Transverse colon (tissue), 4 donors: Measurements from ENCODE around the gene ASIP. TPM values are rescaled to one million over a fixed set of nuclear protein-coding genes. Genes with fewer than 3 reads are reported as not detected.
"Not testable (repeated sequence)": the region's sequence is repeated elsewhere in the genome, so short reads cannot be mapped to it uniquely, and the experiment has no call there.

Experiments used
- DNase-seq: peaks from one replicate; pipeline ENCODE4 v3.0.0-alpha.2; 2019
- H3K27ac ChIP-seq, 4 donors: fragments of 200-600 bp; sonication (generic); 2 replicates each; pipeline ENCODE4 v1.5.1; 2016 to 2018; ENCODE audit warnings: inconsistent platforms in 4 of 4
- H3K27me3 ChIP-seq: fragments of 200-600 bp; sonication (generic); 2 replicates; pipeline ENCODE4 v1.5.1; 2017; ENCODE audit warnings: inconsistent platforms
- H3K36me3 ChIP-seq, 4 donors: fragments of 200-600 bp; sonication (generic); 2 replicates each; pipeline ENCODE4 v1.5.1; 2017 to 2019; ENCODE audit warnings: inconsistent platforms in 4 of 4
- H3K4me1 ChIP-seq, 4 donors: fragments of 200-600 bp; sonication (generic); 2 replicates each; pipeline ENCODE4 v1.5.1; 2017 to 2020; ENCODE audit warnings: inconsistent platforms in 4 of 4
- H3K4me3 ChIP-seq, 4 donors: fragments of 200-600 bp; sonication (generic); 1 replicate in 1 of 4; 2 replicates in 3 of 4; pipeline versions ENCODE4 v1.5.1 to v1.6.1; 2017 to 2019; ENCODE audit warnings: inconsistent platforms in 4 of 4
- H3K9me3 ChIP-seq, 2 donors: fragments of 200-600 bp; sonication (generic); 2 replicates each; pipeline ENCODE4 v1.5.1; 2017 to 2019; ENCODE audit warnings: inconsistent platforms in 2 of 2
- CTCF ChIP-seq, 5 experiments: fragments of 200-600 bp in 3 of 5; fragments of 450-650 bp in 2 of 5; sonication (generic) in 3 of 5; IDR thresholded peaks; 1 replicate in 2 of 5; 2 replicates in 3 of 5; pipeline ENCODE4 v1.5.1; 2016 to 2017; ENCODE audit warnings: antibody characterized with exemption in 5 of 5, inconsistent platforms in 3 of 5, mild to moderate bottlenecking in 2 of 5, moderate library complexity in 1 of 5
- EP300 ChIP-seq: sonication (generic); formaldehyde crosslinking; IDR thresholded peaks from one replicate; pipeline ENCODE4 v1.6.1; 2017; ENCODE audit warnings: antibody characterized with exemption, low read depth
- POLR2A ChIP-seq: fragments of 450-650 bp; IDR thresholded peaks from one replicate; pipeline ENCODE4 v1.6.1; 2016; ENCODE audit warnings: antibody characterized with exemption, mild to moderate bottlenecking, moderate library complexity
- POLR2AphosphoS5 ChIP-seq, 3 donors: sonication (generic); formaldehyde crosslinking; IDR thresholded peaks; one replicate each; pipeline ENCODE4 v1.6.1; 2016; ENCODE audit warnings: antibody characterized with exemption in 3 of 3
- WGBS, 2 donors: methylation state at CpG; one replicate each; pipeline ENCODE4 v1.1.5; 2018; ENCODE audit warnings: low coverage in 1 of 2; 5-methylcytosine and 5-hydroxymethylcytosine counted together
- in situ Hi-C, 4 donors: fragments of 200-750 bp; cut with MboI; loops; one replicate each; pipeline versions ENCODE4 v1.15.0 to v1.15.1; 2017; ENCODE audit warnings: low sequenced_read_pairs in 3 of 4, low pct_ligation_motif_present in 1 of 4, low pct_unique_long_range_greater_than_20kb in 1 of 4
- intact Hi-C: fragments of 100-400 bp; cut with DNase I; formaldehyde crosslinking; loops from one replicate; pipeline ENCODE4 v1.15.1; 2023; ENCODE audit warnings: low total_unique reads
- total RNA-seq, 4 donors: library from RNA; depleted of rRNA; stranded (reverse); fragments of >200 nt; gene quantifications; one replicate each; pipeline ENCODE4 v1.1.0, GENCODE V29; 2016

ASIP gene
- total RNA-seq, 4 donors from 2014 or later: not detected

- Histone ChIP-seq H3K4me1 (no peaks in the 10 kb centered on the region), H3K36me3 (no peaks in the 10 kb centered on the region), H3K9me3 (peaks cover 16 to 19% of the 10 kb centered on the region in 2 donors), H3K4me3 (no peak overlapping the region), H3K27ac (no peak overlapping the region), H3K27me3 (peaks cover 6% of the 10 kb centered on the region)
- TF ChIP-seq CTCF (IDR thresholded peaks at IDR 0.05): no peak
- TF ChIP-seq POLR2A: no peak
- no peak for TF ChIP-seq POLR2AphosphoS5 (IDR thresholded peaks at IDR 0.05)
- TF ChIP-seq EP300: no peak
- WGBS, 2 donors: 88 to 94% methylated on average over 2 of the region's 2 CpGs
- in situ Hi-C loops (no loop called here), intact Hi-C loops (no loop called here)
- no peak for DNase-seq
Measured at GRCh38 chr20:34235875-34236274, 5.3 kb upstream of the ASIP start.

- Histone ChIP-seq H3K36me3 (no peaks in the 10 kb centered on the region), H3K27me3 (peaks cover 6% of the 10 kb centered on the region), H3K27ac (no peak overlapping the region), H3K4me3 (no peak overlapping the region), H3K9me3 (peaks cover 12 to 19% of the 10 kb centered on the region in 2 donors), H3K4me1 (no peaks in the 10 kb centered on the region)
- 63 to 75% methylated on average over 2 of the region's 2 CpGs for WGBS, 2 donors
- TF ChIP-seq POLR2A (no peak), EP300 (no peak), CTCF (IDR thresholded peaks at IDR 0.05) (no peak), POLR2AphosphoS5 (IDR thresholded peaks at IDR 0.05) (no peak)
- DNase-seq: no peak
- in situ Hi-C loops (no loop called here), intact Hi-C loops (no loop called here)
Measured at GRCh38 chr20:34237942-34238341, 3.3 kb upstream of the ASIP start.

- no peak for DNase-seq
- Histone ChIP-seq H3K36me3 (no peaks in the 10 kb centered on the region), H3K27me3 (peaks cover 6% of the 10 kb centered on the region), H3K9me3 (peaks cover 12 to 19% of the 10 kb centered on the region in 2 donors), H3K4me1 (no peaks in the 10 kb centered on the region), H3K27ac (no peak overlapping the region), H3K4me3 (no peak overlapping the region)
- intact Hi-C loops: no loop called here
- in situ Hi-C loops: no loop called here
- 100% methylated on average over 1 of the region's 1 CpG; no CpG with 5 or more reads in 1 of the 2 donors for WGBS, 2 donors
- TF ChIP-seq EP300 (no peak), POLR2A (no peak), POLR2AphosphoS5 (IDR thresholded peaks at IDR 0.05) (no peak), CTCF (IDR thresholded peaks at IDR 0.05) (no peak)
Measured at GRCh38 chr20:34240121-34240520, 1.1 kb upstream of the ASIP start.

GRCh38 chr20:34242015-34242414 lies 792 bp downstream of the ASIP start:
- H3K4me3 ChIP-seq, H3K4me1 ChIP-seq, DNase-seq, H3K27ac ChIP-seq, in situ Hi-C loops, H3K27me3 ChIP-seq, intact Hi-C loops, H3K36me3 ChIP-seq: not testable (repeated sequence)
- WGBS, 2 donors: 89 to 100% methylated on average over 1 to 4 of the region's 4 CpGs
- peaks cover 9 to 12% of the 10 kb centered on the region in 2 donors for H3K9me3 ChIP-seq

GRCh38 chr20:34242879-34243278 lies 1.7 kb downstream of the ASIP start:
- no peak for DNase-seq
- in situ Hi-C loops: no loop called here
- peaks cover 2 to 5% of the 10 kb centered on the region in 2 donors for H3K9me3 ChIP-seq

More at GRCh38 chr20:34242879-34243278, 1.7 kb downstream of the ASIP start:
- intact Hi-C loops: no loop called here
- H3K36me3 ChIP-seq: no peaks in the 10 kb centered on the region
- peaks cover 6% of the 10 kb centered on the region for H3K27me3 ChIP-seq
- no peak overlapping the region for H3K27ac ChIP-seq
- WGBS, 2 donors: 64% methylated on average over 1 of the region's 1 CpG; no CpG with 5 or more reads in 1 of the 2 donors
- H3K4me3 ChIP-seq: no peak overlapping the region
- no peaks in the 10 kb centered on the region for H3K4me1 ChIP-seq
- TF ChIP-seq POLR2A: no peak
- no peak for TF ChIP-seq EP300
- TF ChIP-seq CTCF (IDR thresholded peaks at IDR 0.05): no peak
- TF ChIP-seq POLR2AphosphoS5 (IDR thresholded peaks at IDR 0.05): no peak
